SU-DHL-6 (cell line): Measurements from ENCODE around the gene TMEM100.

ENCODE experiments used
- CTCF ChIP-seq: fragments of 200-600 bp; sonication (generic); IDR thresholded peaks from one replicate; pipeline ENCODE4 v1.5.1; 2017; ENCODE audit warnings: antibody characterized with exemption, mild to moderate bottlenecking, low read length, moderate library complexity; ENCODE audit not compliant: insufficient read depth, poor library complexity, severe bottlenecking
- EZH2phosphoT487 ChIP-seq: fragments of 200-600 bp; sonication (generic), shearing (Covaris generic); conservative IDR thresholded peaks from 2 replicates; pipeline ENCODE4 v1.6.1; 2018; ENCODE audit warnings: mild to moderate bottlenecking, antibody characterized with exemption, low read length, moderate library complexity, mixed read lengths

GRCh38 chr17:55769625-55770000 is 46.9 kb upstream of the TMEM100 start:
- no peak for TF ChIP-seq CTCF
- TF ChIP-seq EZH2phosphoT487: no peak
